ENCODE data around the gene CA5A.
"Not testable (repeated sequence)": the region's sequence is repeated elsewhere in the genome, so short reads cannot be mapped to it uniquely, and the experiment has no call there.

- TF ChIP-seq CTCF (IDR thresholded peaks at IDR 0.05; ENCODE audit: insufficient read depth, low read length); REST (IDR thresholded peaks at IDR 0.05; ENCODE audit: insufficient replicate concordance, low read depth); POLR2AphosphoS5 (IDR thresholded peaks at IDR 0.05; ENCODE audit: low read depth); GABPA (IDR thresholded peaks at IDR 0.05; ENCODE audit: low read depth): not testable (repeated sequence)
Observed at GRCh38 chr16:87937231-87937542, 858 bp upstream of the CA5A start.

Data from HL-60 (cell line).